Measurements from ENCODE around the gene MVK.

MVK gene

DNA sequence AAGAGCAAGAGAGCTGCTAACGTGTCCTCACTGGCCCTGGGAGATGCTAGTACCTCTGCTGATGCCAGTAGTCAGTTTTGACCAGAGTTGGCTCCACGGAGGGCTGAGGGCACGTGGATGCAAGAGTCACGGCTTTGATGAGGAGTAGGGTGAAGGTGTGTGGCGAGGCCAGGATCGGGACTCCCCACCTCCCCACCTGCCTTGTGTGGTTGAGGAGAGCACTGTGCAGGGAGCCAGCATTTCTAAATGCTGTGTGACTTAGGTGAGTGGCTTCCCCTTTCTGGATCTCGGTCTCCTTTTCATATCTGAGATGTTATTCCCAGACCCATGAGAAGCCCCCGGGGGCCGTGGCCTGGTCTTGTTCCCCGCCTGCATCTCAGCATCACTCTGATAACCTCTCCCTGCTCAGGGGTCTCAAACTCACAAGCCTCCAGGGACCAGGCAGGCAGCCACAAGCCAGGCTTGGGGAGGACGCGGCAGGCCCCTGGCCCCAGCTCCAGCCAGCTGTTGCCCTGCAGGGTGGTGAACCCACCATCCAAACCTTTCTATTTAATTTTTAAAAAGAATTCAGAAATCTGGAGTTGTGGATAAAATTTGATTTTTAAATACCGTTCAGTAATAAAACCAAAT is 32.1 kb downstream of the MVK start:
- in situ Hi-C loops (cut with MboI; ENCODE audit: low sequenced_read_pairs): no loop called here

DNA sequence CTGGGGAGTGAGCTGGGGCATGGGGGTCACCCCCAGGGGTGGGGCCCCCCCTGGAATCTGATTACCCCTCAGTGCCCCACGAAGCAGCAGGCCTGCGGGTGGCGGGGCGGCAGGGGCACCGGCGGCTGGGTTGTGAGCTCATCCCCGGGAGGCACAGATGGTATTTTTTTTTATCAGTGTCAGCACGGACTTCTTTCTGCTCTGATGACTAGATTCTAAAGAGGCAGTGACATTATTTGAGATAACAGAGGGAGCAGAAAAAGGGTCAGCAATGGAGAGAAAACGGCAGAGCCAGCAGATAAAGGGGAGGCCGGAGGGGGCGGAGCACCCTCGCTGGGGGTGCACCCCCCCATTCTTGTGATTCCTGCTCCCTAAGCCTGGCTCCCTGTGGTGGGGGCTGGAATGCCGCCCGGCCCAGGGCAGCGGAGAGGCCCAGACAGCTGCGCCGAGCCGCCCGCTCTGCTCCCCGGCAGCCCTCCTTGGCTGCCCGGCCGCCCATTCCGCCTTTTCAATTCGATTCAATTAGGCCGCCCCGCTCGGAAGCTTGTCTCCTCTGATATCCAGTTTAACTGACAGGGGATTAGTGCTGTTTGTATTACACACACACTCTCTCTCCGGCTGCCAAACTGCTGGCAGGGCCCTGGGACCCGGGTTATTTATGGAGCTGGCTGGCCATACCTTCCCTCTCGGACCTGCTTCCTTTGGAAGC is 32.9 kb downstream of the MVK start:
- in situ Hi-C loops (cut with MboI; ENCODE audit: low sequenced_read_pairs): no loop called here

DNA sequence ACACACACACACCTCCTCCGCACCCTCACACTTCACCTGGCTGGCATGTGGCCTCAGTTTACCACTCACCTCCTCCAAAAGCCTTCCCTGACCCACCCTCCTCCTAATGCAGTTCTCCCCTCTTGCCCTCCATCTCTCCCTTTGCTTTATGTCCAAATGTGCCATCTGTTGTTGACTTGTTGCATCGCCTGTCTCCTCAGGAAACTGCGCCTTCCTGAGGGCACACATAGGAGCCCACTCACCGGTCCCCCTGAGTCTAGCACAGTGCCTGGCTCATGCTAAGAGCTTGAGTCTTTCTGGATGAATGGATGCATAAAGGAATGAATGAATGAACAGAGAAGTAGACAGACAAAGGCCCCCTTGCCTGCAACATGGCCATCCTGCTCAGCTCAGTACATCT is 34.0 kb downstream of the MVK start:
- in situ Hi-C loops (cut with MboI; ENCODE audit: low sequenced_read_pairs): no loop called here

DNA sequence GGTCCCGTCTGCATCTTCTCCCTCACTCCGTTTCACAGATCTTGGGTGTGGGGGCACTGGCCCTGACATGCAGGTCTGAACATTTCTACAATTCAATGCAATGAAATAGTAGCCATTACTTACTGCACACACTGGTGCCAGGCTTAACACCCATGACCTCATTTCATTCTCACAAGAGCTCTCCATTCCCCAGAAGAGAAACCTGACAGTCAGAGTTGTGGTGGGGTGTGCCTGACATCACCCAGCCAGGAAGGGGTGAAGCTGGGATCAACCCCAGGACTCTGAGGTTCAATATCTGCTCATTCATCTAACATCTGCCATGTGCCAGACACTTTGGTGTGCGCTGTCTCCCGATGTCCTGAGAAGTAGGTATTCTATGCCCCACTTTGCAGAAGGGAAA is 34.7 kb downstream of the MVK start:
- in situ Hi-C loops (cut with MboI; ENCODE audit: low sequenced_read_pairs): no loop called here

DNA sequence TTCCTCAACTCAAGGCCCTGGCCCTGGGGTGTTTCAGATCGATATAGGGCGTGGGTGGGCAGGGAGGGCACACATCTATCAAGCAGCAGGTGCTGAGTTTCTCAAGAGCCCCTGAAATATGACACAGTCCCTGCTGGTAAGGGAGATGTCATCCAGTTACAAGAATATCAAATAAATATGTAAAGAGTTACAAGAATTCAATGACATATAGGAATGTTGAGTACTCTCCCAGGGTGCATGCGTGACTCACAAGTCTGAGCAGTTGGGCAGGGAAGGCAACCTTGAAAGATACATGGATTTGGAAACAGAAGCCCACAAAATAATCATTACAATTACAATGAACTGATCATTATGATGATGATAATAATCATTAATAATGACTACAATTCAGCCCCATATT is 35.2 kb downstream of the MVK start:
- in situ Hi-C loops (cut with MboI; ENCODE audit: low sequenced_read_pairs): no loop called here

DNA sequence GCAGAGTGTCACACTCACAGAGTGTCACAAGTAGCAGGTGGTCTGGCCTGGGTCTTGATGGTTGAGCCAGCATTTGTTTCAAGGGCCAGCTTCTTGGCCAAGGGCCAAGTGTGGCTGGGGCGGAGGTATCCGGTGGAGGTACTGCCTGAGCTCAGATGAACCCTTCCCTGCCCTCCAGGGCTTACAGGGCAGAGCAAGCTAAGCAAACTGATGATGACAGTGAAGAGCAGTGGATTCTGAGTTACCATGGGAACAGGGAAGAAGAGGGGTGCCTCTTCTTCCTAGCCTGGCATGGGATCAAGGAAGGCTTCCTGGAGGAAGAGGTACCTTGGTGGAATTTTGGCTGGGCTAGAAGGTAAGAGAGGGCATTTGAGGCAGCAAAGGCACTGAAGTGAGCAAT is 35.7 kb downstream of the MVK start:
- in situ Hi-C loops (cut with MboI; ENCODE audit: low sequenced_read_pairs): no loop called here

DNA sequence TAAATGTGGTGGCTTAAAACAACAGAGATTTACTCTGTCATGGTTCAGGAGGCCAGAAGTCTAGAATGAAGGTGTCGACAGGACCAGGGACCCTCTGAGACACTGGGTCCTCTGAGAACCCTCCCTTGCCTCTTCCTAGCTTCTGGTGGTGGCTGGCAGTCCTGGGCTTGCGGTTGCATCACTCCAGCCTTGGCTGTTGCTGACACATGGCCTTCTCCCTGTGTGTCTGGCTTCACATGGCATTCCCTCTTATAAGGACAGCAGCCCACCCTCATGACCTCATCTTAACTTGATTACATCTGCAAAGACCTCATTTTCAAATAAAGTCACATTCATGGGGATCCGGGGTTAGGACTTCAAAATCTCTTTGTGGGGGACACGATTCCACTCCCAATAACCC is 36.9 kb downstream of the MVK start:
- in situ Hi-C loops (cut with MboI; ENCODE audit: low sequenced_read_pairs): no loop called here

DNA sequence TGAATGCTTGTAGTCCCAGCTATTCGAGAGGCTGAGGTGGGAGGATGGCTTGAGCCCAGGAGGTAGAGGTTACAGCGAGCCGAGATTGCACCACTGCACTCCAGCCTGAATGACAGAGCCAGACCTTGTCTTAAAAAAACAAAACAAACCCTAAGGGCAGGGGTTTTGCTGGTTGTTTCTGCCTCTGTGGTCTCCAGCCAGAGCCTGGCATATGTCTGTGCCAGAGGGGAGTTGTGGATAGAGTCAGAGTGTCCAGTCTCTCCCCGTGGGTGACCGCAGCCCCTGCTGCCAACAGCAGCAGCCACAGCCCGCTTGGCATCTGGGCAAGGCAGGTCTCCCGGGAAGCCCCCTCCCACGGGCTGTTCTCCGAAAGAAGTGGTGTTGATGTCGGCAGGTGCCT is 37.6 kb downstream of the MVK start:
- in situ Hi-C loops (cut with MboI; ENCODE audit: low sequenced_read_pairs): no loop called here

DNA sequence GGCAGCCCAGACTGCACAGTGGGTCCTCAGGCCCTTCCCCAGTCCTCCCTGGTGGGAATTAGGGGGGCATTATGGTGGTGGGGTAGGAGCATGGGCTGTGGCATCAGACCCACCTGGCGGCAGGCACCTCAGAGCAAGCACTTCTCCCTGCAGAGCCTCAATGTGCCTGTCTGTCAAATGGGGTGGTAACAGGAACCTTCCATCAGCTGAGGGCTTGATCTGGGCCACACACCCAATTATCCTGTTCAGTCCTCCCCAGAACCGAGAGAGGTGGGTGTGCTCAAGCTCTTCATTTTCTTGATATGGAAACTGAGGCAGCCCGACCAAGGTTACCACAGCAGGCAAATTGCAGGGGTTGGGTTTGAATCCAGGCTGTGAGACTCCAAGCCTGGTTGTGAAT is 38.4 kb downstream of the MVK start:
- in situ Hi-C loops (cut with MboI; ENCODE audit: low sequenced_read_pairs): no loop called here

DNA sequence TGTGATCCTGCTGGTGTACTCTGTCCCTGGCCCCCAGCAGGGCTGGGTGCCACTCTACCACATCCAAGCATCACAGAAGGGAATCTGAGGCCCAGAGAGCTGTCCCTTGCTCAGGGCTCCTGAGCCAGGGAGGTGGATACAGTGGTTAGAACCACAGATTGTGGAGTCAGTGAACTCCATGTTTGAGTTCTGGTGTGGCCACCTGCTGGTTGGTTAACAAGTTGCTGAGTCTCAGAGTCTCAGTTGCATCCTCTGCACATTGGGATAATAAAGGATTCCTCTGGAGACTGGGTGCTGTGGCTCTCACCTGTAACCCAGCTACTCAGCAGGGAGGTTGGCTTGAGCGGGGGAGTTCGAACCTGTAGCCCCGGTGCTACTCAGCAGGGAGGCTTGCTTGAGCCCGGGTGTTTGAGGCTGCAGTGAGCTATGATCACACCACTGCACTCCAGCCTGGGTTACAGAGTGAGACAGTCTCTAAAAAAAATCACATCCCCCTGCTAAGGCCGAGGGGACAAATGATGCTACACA is 39.4 kb downstream of the MVK start:
- in situ Hi-C loops (cut with MboI; ENCODE audit: low sequenced_read_pairs): no loop called here

DNA sequence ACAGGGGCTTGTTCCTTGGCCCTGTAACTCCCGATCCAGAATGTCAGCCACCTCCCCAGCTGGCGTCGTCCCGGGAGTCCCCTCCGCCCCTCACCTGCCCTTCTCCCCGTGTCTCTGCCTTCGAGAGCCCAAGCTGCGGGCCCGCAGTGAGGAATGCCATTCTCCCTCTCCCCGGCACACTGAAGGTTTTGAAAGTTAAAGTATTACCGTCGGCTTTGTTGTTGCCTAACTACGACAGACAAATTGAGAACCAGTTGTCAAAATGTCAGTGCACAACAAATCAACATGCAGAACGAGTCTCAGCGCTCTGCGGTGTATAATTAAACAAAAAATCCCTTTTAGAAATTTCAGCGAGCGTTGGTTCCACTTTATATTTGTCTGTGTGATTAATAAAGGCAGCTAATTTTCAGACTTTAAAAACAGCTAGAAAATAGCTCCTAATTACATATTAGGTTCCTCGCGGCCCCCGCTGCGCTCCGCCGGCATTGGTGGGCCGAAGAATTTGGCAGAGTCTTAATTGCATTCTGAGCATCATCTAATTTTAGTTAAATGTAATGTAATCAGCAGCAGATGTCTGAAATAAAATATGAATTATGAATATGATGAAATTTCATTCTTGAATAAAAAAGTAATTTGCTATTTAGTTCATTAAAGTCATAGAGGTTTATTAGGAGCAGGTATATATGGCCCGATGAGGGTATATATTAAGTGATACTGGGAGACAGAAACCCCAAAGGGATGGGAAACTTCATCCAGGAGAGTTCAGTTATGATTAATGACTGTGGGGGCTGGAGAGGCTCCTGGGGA is 40.3 kb downstream of the MVK start:
- in situ Hi-C loops (cut with MboI; ENCODE audit: low sequenced_read_pairs): no loop called here

DNA sequence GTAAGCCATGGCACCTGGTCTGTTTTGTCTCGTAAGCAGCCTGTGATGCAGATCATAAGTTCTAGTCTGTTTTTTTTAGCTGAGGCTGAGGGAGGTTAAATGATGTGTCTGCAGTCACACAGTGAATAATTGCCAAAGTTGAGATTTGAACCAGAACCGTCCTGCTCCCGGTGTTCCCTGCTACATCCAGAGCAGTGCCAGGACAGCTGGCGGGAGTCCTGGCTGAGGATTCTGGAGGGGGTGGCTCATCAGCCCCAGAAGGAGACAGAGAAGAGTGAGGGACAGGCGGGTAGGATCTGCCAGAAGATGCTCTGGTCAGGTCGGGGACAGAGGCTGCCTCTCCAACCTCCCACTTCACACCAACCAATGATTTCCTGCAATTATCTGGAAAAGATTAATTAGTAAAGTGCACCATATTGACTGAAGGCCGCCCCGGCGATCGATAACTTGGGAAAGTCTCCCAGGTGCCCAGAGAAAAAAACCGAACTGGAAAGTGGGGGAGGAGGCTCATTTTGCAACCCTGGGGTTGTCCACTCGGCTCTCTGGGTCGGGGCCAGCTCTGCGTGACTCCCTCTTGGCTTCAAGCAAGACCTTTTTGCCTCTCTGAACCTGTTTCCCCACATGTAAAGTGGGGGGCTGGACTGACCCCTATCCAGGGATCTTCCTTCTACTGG is 42.1 kb downstream of the MVK start:
- in situ Hi-C loops (cut with MboI; ENCODE audit: low sequenced_read_pairs): no loop called here

DNA sequence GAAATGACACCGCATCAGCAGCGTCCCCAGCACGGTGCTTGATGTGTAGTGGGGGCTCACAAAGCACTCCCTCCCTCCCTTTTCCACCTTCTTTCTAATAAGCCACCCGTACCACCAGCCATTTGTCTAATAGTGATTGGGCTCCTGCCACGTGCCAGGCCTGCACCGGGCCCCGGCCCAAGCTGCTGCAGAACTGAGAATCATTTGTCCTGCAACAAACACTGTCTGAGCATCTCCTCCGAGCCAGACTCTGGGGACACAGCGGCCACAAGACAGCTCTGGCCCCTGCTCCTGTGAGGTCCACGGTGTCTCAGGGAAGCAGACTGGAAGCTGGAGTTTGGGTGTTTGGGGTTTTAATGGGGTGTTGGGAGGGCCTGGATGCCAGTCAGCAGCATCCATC is 43.9 kb downstream of the MVK start:
- in situ Hi-C loops (cut with MboI; ENCODE audit: low sequenced_read_pairs): no loop called here

DNA sequence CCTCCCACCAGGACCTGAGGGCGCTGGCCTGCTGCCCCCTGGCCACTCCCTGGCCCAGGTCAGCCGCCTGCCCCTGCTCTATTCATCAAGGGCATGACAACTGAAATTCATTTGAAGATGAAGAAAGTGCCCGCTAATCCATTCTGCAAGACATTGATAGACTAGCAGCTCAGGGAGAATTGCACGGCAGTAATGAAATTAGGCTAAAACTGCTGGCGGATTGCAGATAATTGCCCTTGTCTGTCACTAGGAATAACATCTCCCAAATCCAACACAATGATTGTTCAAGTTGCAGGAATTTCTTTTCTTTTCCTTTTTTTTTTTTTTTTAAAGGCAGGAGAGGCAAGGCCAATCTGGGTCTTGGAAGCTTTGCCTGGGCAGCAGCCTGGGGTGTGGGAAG is 44.5 kb downstream of the MVK start:
- in situ Hi-C loops (cut with MboI; ENCODE audit: low sequenced_read_pairs): no loop called here

DNA sequence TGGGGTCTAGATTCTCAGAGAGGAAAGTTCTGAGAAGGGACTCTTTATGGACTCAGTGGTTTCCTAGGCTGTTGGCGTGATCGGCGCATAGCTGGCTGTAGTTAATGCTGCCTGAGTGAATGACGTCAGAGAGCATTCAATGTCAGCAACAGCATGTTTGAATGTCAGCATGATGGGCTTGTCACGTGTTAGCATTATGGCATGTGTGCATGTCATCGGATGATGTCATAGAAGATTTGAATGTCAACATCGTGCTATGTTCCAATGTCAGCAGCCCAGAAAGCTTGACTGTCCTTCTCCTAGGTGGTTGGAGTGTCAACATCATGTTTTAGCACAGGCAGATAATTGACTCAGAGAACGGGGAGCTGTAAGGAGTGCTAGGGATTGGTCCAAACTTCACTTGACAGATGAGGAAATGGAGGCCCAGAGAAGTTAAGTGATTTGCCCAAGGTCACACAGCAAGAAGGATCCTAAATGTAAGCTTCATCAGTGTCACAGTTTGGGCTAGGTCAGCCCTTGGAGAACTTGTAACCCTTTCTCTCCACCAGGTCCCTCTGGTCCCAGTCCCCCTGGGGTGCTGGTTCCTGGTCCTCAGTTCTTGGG is 45.5 kb downstream of the MVK start:
- in situ Hi-C loops (cut with MboI; ENCODE audit: low sequenced_read_pairs): no loop called here

DNA sequence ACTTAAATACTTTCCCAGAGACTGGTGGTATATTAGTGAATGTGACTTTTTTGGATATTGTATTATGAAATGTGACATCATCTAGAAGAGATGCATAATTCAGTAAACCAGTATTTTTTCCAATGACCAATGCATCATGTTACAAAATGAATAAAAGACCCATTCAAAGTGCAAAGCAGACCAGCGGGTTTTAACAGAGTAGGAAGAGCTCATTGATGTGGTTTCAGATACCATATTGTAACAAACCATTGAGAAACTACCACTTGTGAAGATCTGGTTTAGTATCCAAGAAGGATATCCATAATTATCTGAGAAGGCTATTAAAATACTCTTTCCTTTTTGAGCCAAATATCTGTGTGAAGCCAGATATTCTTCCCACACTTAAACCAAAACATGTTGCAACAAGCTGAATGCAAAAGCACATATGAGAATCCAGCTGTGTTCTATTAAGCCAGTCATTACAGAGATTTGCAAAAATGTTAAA is 47.7 kb downstream of the MVK start:
- in situ Hi-C loops (cut with MboI; ENCODE audit: low sequenced_read_pairs): no loop called here

DNA sequence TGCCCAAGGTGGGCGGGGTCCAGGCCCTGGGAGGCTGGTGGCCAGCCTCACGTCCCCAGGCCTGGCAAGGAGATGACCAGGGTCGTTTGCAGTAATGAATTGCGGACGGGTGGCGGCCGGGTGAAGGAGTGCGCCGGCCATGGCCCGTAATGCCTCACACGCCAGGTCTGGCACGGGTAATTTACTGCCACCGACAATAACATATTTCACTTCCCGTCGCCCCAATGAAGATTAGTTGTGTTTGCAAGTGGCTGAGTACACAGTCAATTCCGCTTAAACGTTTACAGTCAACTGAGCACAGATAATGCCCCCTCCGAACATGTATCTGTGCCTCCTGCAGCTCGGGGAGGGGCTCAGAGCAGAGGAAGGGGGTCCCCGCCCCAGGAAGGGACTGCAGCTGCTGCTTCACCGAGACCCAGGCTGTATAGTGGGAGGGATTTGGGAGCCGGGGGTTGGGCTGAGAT is 48.3 kb downstream of the MVK start:
- in situ Hi-C loops (cut with MboI; ENCODE audit: low sequenced_read_pairs): no loop called here

DNA sequence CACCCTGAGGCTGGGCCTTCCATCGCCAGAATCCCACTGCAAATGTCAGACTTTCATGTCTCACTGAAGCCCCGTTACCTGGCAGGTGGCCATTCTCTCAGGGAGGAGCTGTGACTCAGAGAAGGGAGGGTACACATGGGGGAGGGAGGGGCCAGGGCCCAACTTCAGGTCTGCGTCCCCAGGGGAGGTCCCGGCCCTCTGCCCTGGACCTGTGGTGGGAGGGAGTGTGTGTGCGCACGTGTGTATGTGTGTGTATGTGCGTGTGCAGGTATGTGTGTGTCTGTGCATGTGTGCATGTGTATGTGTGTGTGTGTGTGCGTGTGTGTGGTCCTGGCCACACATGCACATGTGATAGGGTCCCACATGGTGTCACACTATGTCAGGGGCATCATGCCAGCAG is 50.9 kb downstream of the MVK start:
- in situ Hi-C loops (cut with MboI; ENCODE audit: low sequenced_read_pairs): no loop called here

DNA sequence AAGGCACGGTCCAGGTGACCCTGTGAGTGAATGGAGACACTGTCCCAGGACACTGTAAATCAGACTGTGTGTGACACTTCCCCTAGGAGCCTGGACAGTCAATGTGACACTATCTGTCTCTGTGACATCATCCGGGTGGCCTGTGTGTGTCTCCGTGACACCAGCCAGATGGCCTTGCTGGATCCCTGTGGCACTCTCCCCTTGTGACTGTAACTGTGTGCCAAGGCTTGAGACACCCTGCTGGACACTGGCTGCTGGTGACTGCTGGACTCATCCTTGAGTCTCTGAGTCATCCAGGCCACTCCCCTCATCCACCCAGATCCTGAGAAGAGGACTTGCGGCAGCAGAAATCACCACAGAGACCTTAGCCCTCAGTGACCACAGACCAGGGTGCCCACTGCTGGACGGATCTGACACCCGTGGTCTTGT is 51.6 kb downstream of the MVK start:
- in situ Hi-C loops (cut with MboI; ENCODE audit: low sequenced_read_pairs): no loop called here

DNA sequence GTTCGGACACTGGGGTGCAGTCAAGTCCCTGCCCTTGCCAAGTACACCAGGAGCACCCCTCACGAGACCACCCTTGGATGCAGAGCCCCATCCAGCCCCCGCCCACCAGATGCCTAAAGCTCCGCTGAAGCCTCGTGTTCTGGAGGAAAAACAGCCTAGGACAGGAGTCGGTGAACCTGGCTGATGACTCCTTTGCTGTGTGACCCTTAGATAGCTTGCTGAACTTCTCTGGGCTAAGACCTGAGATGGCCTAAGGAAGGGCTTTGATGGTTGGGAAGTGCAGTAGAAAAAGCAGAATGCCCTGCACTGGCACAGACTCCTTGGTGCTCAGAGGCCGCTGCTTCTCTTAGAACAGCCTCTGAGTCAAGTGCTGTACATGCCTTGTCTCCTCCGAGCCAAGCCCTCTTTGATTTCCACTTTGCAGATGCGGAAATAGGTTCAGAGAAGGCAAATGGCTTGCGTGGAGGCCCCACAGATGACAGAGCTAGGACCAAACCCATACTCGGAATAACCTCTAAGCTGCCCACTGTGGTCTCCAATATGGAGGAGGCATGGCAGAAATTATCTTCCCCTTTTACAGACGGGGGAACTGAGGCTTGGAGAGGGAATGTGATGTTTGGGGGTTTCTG is 52.3 kb downstream of the MVK start:
- in situ Hi-C loops (cut with MboI; ENCODE audit: low sequenced_read_pairs): no loop called here
